ENCODE measurements around the gene BDH1. TPM values are rescaled to one million over a fixed set of nuclear protein-coding genes. Genes with fewer than 3 reads are reported as not detected.

The BDH1 gene
- polyA plus RNA-seq, 1 of the 3 experiments (the other 2 are of a cell fraction), result 19.8 TPM

GRCh38 chr3:197472151-197472550 lies 83.6 kb downstream of the BDH1 start:
- POLR2A ChIA-PET, result no interaction called here
- Histone ChIP-seq H3K4me3 (ENCODE audit: low read depth in 2 of 2, low read length in 1 of 2) (no peak overlapping the region), H4K20me1 (ENCODE audit: insufficient read depth) (no peaks in the 10 kb centered on the region), H3K27me3 (ENCODE audit: insufficient read depth) (no peaks in the 10 kb centered on the region), H3K36me3 (replicated peaks in 1 of 2; ENCODE audit: control insufficient read depth in 1 of 2, insufficient read depth in 2 of 2, low read length in 1 of 2) (no peaks in the 10 kb centered on the region), H3K9me3 (no peaks in the 10 kb centered on the region), H3K9me2 (no peaks in the 10 kb centered on the region), H3K9ac (no peak overlapping the region), H3K4me1 (ENCODE audit: control insufficient read depth in 1 of 2, insufficient read depth in 2 of 2, low read depth in 1 of 2, low read length in 1 of 2) (peaks cover 9 to 35% of the 10 kb centered on the region in 2 experiments; a peak in 3 of 4 replicates), H3F3A (replicated peaks; ENCODE audit: insufficient read depth) (peaks cover 7% of the 10 kb centered on the region), H2AFZ (ENCODE audit: low read depth) (no peak overlapping the region), H3K4me2 (no peak overlapping the region), H3K79me2 (ENCODE audit: insufficient read depth) (no peaks in the 10 kb centered on the region), H3K27ac (ENCODE audit: low read depth in 2 of 2, low read length in 1 of 2) (no peak overlapping the region; a peak in 1 of 4 replicates)
- TF ChIP-seq REST (IDR thresholded peaks at IDR 0.05; ENCODE audit: low read depth, low read length) (no peak), RCOR1 (IDR thresholded peaks at IDR 0.05; ENCODE audit: low read length) (no peak), TCF12 (IDR thresholded peaks at IDR 0.05) (no peak)
- no peak for DNase-seq
- WGBS (ENCODE audit: low lambda C conversion rate), result 100% methylated on average over 2 of the region's 2 CpGs
- CTCF ChIA-PET, result interaction anchor here (0.8 to 2.2 kb wide), 5 partner anchors 9 to 38 kb away, joined by 3 to 5 read pairs (median 3); no protein-coding TSS in a partner anchor

- TF ChIP-seq MEF2A (IDR thresholded peaks at IDR 0.05; ENCODE audit: borderline replicate concordance, low read depth) (no peak), CHD2 (IDR thresholded peaks at IDR 0.05; ENCODE audit: low read length, partially characterized antibody) (no peak), USF1 (IDR thresholded peaks at IDR 0.05; ENCODE audit: borderline replicate concordance, low read depth) (no peak)
Observed at GRCh38 chr3:197471221-197472010, 84.4 kb downstream of the BDH1 start.

More at GRCh38 chr3:197471221-197472010, 84.4 kb downstream of the BDH1 start:
- ChIA-PET CTCF (interaction anchor here (0.8 to 2.2 kb wide), 7 partner anchors 13 to 215 kb away, joined by 3 to 5 read pairs (median 3); no protein-coding TSS in a partner anchor), POLR2A (no interaction called here)
- H4K20me1 ChIP-seq (ENCODE audit: insufficient read depth), result no peaks in the 10 kb centered on the region
- no peaks in the 10 kb centered on the region for H3K9me3 ChIP-seq
- no peaks in the 10 kb centered on the region for H3K36me3 ChIP-seq (replicated peaks in 1 of 2; ENCODE audit: control insufficient read depth in 1 of 2, insufficient read depth in 2 of 2, low read length in 1 of 2)
- H3K27ac ChIP-seq (ENCODE audit: low read depth in 2 of 2, low read length in 1 of 2), result no peak overlapping the region; a peak in 1 of 4 replicates
- DNase-seq, result no peak
- no peak overlapping the region for H3K9ac ChIP-seq
- peaks cover 14% of the 10 kb centered on the region for H3F3A ChIP-seq (replicated peaks; ENCODE audit: insufficient read depth)
- WGBS (ENCODE audit: low lambda C conversion rate), result 94% methylated on average over 10 of the region's 10 CpGs
- H3K4me3 ChIP-seq (ENCODE audit: low read depth in 2 of 2, low read length in 1 of 2), result no peak overlapping the region
- H2AFZ ChIP-seq (ENCODE audit: low read depth), result no peak overlapping the region
- H3K4me1 ChIP-seq (ENCODE audit: control insufficient read depth in 1 of 2, insufficient read depth in 2 of 2, low read depth in 1 of 2, low read length in 1 of 2), result peaks cover 15 to 40% of the 10 kb centered on the region in 2 experiments
- no peaks in the 10 kb centered on the region for H3K79me2 ChIP-seq (ENCODE audit: insufficient read depth)
- no peak overlapping the region for H3K4me2 ChIP-seq
- no peaks in the 10 kb centered on the region for H3K9me2 ChIP-seq
- H3K27me3 ChIP-seq (ENCODE audit: insufficient read depth), result no peaks in the 10 kb centered on the region

Data from SK-N-SH (cell line).